ENCODE measurements around the gene BIRC7.

The BIRC7 gene

GRCh38 chr20:63226042-63226943 lies 9.4 kb upstream of the BIRC7 start:
- DNase-seq: no peak

- no peak for DNase-seq
Observed at GRCh38 chr20:63227260-63227659, 8.4 kb upstream of the BIRC7 start.

- no peak for DNase-seq
Observed at GRCh38 chr20:63228806-63229205, 6.9 kb upstream of the BIRC7 start.

- no peak for DNase-seq
Observed at GRCh38 chr20:63230800-63231268, 4.9 kb upstream of the BIRC7 start.

- DNase-seq: no peak
Observed at GRCh38 chr20:63232235-63233060, 3.3 kb upstream of the BIRC7 start.

GRCh38 chr20:63233061-63233344 lies 2.7 kb upstream of the BIRC7 start:
- no peak for DNase-seq

- no peak for DNase-seq
Observed at GRCh38 chr20:63233924-63234323, 1.8 kb upstream of the BIRC7 start.

GRCh38 chr20:63234693-63235398 lies 859 bp upstream of the BIRC7 start:
- no peak for DNase-seq

- DNase-seq: no peak
Observed at GRCh38 chr20:63236116-63236837, 572 bp downstream of the BIRC7 start.

GRCh38 chr20:63238031-63238430 lies 2.3 kb downstream of the BIRC7 start:
- no peak for DNase-seq

- no peak for DNase-seq
Observed at GRCh38 chr20:63238514-63239125, 2.9 kb downstream of the BIRC7 start.

- no peak for DNase-seq
Observed at GRCh38 chr20:63239431-63239830, 3.7 kb downstream of the BIRC7 start.

- no peak for DNase-seq
Observed at GRCh38 chr20:63240004-63240403, 4.3 kb downstream of the BIRC7 start.

GRCh38 chr20:63241272-63241671 lies 5.6 kb downstream of the BIRC7 start:
- no peak for DNase-seq

GRCh38 chr20:63242736-63243135 lies 7.0 kb downstream of the BIRC7 start:
- no peak for DNase-seq

GRCh38 chr20:63243604-63244247 lies 8.0 kb downstream of the BIRC7 start:
- DNase-seq: no peak

GRCh38 chr20:63244468-63244867 lies 8.8 kb downstream of the BIRC7 start:
- DNase-seq: no peak

GRCh38 chr20:63246490-63247288 lies 11.0 kb downstream of the BIRC7 start:
- DNase-seq: no peak

GRCh38 chr20:63247671-63248228 lies 12.0 kb downstream of the BIRC7 start:
- no peak for DNase-seq

- no peak for DNase-seq
Observed at GRCh38 chr20:63248835-63249591, 13.3 kb downstream of the BIRC7 start.

Data from cortex of kidney (tissue), 1 donor.